Islet of Langerhans (tissue), 1 donor: ENCODE measurements around the gene WSCD1.

Experiments
- FAIRE-seq: peaks from one replicate; lab custom pipeline; 2011; peaks lifted over from hg19 to GRCh38; lab: Jason Lieb, UNC

The WSCD1 gene

DNA sequence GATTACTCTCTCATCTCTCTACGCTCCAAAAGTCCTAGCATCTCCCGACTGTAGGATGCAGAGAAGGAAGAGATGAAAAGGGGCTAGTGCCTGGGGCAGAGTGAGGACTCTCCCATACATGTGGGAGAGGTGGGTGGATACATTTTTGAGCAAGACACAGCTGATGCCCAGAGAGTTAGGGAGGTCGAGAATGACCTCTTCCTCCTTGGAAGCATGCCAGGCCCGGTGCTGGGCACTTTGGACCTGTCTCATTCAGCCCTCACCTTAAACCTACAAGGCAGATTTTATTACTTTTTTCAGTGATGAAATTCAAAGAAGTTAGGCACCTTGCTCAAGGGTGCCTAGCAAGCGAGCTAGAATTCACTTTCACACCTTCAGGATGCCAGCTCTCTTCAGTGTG lies 38.2 kb downstream of the WSCD1 start:
- FAIRE-seq, result no peak

- no peak for FAIRE-seq
Observed at GRCh38 chr17:6108987-6109386, 38.8 kb downstream of the WSCD1 start.

GRCh38 chr17:6109536-6109935 lies 39.4 kb downstream of the WSCD1 start:
- FAIRE-seq, result no peak

- FAIRE-seq, result no peak
Observed at GRCh38 chr17:6110088-6110487, 39.9 kb downstream of the WSCD1 start.

- FAIRE-seq, result no peak
Observed at GRCh38 chr17:6110592-6110991, 40.4 kb downstream of the WSCD1 start.

GRCh38 chr17:6120351-6120750 lies 50.2 kb downstream of the WSCD1 start:
- no peak for FAIRE-seq

- no peak for FAIRE-seq
Observed at GRCh38 chr17:6124856-6125255, 54.7 kb downstream of the WSCD1 start.

DNA sequence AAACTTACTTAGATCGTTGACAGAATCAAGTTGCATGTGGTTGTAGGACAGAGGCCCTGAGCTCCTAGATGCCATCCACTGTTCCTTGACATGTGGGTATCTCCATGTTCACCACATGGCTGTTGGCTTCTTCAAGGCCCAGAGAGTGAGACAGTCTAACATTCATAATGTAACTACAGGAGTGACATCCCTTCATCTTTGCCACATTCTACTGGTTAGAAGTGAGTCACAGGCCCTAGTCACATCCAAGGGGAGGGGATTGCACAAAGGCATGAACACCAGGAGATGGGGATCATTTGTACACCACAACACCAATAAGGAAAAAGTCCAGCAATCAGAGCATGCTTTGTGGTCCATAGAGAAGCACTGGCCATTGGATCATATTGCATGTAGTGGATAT lies 56.6 kb downstream of the WSCD1 start:
- no peak for FAIRE-seq

DNA sequence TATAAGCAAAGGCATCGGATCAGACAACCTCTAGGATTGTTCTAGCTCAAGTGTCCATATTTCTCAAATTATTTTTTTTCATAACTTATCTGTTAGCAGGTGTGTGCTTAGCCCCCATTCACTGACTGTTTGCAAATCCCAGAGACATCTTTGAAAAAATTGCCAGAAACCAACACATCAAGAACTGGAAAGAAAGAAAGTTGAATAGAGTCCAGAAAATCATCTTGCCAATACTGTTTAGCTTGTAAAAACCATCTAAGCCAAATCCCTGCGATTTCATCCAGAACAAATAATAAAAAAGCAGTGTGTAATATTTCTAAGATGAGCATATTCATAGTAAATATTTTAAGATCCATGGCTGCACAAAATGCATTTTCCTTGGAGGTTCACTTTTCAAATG lies 64.5 kb downstream of the WSCD1 start:
- FAIRE-seq, result no peak

- FAIRE-seq, result no peak
Observed at GRCh38 chr17:6135236-6135635, 65.1 kb downstream of the WSCD1 start.

GRCh38 chr17:6135996-6136395 lies 65.8 kb downstream of the WSCD1 start:
- FAIRE-seq, result no peak

DNA sequence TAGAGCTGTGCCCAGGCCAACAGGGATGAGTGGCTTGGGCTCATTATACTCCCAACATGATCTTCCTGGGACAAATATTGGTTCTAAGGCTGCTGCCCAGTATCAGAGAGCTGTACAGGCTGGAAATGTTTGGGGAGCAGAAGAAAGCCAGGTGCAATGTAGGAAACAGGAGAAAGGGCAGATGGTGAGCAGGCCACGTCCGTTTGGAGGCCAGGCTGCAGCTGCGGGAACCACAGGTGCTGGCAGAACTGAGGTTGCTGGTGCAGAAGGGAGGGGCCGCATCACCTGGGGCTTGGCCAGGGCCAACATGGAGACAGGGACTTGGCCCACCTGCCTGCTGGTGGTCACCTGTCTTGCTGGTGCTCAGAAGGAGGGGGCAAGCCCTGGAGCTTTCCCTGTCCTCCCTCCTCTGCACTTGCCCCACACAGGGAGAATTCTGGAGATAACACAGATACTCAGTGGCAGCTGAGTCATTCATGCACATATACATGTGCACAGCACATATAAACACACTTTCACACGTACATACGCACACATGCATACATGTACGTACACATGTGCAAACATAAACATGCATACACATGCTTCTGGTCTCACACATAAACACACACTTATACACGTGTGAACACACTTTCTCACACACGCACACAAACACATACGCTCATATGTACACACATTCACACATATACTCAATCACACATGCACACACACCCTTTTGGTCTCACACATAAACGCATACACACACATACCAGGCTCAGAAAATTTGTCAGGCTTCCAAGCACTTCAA lies 67.7 kb downstream of the WSCD1 start:
- no peak for FAIRE-seq

DNA sequence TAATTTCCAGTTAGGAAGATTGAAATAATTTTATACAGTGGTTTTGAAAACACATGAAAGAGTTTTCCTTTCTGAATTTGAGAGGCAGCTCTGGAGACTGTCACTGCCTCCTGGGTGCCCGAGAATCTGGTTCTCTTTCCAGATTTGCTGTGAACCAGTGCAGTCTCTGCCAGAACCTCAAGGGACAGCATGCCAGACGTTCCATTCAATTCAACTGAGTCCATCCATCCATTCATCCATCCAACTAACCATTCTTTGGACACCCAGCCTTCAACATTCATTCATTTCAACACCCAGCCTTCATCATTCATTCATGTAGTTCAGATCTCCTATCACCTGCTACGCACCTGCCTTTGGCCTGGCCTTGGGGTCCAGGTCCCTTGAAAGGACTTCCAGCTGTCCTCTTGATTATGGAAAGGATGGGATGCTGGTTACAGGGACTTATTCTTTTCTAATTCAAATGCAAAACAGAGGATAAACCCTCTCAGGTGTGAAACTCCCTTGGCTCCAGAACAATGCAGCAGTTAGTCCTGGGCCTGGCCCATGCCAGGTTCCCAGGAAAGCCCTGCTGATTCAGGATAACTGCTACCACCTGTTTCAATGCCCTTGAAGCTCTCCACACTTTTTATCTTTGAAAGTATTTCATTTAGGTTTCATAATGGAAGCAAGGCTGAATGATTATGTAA lies 68.7 kb downstream of the WSCD1 start:
- no peak for FAIRE-seq

DNA sequence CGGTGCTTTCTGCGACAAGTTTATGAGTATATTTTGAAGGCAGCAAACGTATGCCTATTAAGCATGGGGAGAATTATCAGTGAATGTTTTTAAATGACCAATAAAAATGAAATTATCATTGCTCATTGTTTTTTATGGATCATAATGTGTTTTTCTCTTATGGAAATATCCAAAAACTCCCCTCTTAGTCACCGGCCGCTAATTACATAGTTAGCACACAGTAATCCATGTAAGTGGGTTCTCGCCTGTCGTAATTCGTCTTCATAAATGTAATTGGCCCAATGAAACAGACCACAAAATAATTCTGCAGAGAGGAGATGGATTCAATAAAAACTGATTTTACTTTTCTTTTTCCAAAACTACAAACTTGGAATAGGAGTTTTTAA lies 69.3 kb downstream of the WSCD1 start:
- no peak for FAIRE-seq

- FAIRE-seq, result no peak
Observed at GRCh38 chr17:6140188-6140587, 70.0 kb downstream of the WSCD1 start.

GRCh38 chr17:6140728-6141330 lies 70.7 kb downstream of the WSCD1 start:
- no peak for FAIRE-seq

DNA sequence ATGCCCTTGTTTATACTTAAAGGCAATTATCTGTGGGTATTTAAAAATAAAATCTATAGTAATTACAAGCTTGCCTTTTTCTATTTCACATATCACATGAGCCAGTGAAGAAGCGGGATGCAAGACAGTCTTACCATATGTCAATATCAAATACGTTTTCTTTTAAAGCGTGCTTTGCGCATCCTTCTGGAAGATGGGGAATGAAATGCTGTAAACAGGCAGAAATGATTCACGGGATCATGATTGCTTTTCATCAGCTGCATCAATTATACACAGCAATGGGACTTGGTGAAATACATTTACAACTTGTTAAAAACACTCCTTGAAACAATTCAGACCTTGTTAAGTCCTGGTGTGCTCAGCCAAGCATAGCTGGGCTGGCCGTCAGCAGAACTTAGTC lies 72.5 kb downstream of the WSCD1 start:
- FAIRE-seq, result no peak

DNA sequence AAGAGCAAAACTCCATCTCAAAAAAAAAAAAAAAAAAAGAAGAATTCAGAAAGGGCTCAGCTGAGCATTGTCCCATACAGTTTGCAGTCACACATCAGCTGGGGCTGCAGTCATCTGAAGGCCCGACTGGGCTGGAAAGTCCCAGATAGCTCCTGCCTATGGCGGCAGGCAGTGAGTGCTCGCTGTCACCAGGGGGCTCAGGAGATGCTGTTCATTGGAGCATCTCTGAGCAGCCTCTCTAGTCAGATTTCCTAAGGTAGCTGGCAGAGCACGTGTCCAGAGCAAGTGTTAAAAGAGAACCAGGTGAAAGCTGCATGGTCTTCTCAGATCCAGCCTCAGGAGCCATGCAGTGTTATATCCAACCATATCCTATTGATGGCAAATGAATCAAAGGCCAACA lies 75.8 kb downstream of the WSCD1 start:
- no peak for FAIRE-seq

DNA sequence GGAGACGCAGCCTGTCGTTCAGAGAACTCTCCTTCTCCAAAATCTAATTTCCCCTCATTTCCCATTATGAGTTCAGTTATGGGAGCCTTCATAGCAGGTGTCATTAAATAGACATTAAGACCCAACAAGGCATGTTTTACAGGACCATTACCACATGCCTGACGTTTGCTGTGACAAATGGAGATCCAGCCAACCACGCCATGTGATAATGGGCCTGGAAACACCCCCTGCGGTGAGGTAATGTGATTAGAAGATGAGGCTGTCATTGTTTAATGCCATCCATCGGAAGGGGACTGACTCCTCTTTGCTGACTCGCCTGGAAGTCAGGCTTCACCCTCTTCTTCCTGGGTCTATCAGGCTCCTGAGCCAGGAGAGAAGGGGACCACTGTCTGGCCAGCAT lies 76.9 kb downstream of the WSCD1 start:
- no peak for FAIRE-seq

- FAIRE-seq, result no peak
Observed at GRCh38 chr17:6153375-6153774, 83.2 kb downstream of the WSCD1 start.

GRCh38 chr17:6157716-6158115 lies 87.5 kb downstream of the WSCD1 start:
- no peak for FAIRE-seq

DNA sequence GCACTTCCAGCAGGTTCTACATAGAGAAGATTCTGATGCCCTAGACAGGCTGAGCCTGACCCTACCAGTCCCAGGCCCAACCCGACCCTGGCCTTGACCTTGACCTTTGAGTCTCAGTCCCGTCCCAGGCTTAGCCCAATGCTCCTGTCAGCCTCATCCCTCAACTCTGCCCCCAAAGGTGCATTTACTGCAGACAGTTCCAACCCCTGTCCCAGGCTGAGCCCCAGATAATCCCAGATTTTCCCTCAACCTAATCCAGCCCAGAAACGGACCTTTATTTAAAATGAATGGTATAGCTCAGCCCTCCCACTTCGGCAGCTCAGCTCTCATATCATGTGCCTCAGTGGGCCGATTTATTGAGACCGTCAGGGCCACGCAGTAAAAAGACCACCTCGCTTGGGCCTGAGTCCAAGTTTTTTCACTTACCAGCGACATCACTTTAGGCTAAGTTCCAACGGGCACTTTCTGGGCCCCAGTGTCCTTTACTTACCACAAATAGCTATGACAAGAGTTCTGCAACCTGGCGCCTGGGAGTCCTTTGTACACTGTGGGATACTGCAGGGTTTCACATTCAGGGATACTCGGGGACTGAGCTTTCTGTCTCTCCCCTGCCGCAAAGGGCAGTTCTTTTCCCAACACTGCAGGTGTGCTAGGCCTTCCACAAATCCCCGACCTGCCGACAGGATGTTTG lies 89.5 kb downstream of the WSCD1 start:
- FAIRE-seq, result no peak

- FAIRE-seq, result no peak
Observed at GRCh38 chr17:6160232-6160555, 90.0 kb downstream of the WSCD1 start.
